Spleen (tissue), 11 donors: ENCODE data around the gene DNM1. TPM values are rescaled to one million over a fixed set of nuclear protein-coding genes. Genes with fewer than 3 reads are reported as not detected.
"Not testable (repeated sequence)": the region's sequence is repeated elsewhere in the genome, so short reads cannot be mapped to it uniquely, and the experiment has no call there.

ENCODE experiments used
- DNase-seq: peaks from one replicate; pipeline ENCODE4 v3.0.0-alpha.2; 2020
- H3K27ac ChIP-seq, 8 donors: fragments of 200-600 bp; sonication (generic) in 7 of 8; 1 replicate in 4 of 8; 2 replicates in 4 of 8; pipeline versions ENCODE4 v1.5.0 to v1.8.0; 2016 to 2021; ENCODE audit warnings: inconsistent platforms in 4 of 8, mild to moderate bottlenecking in 4 of 8, moderate library complexity in 1 of 8
- H3K27me3 ChIP-seq, 7 donors: fragments of 200-600 bp; sonication (generic) in 6 of 7; replicated peaks in 1 of 7; 1 replicate in 4 of 7; 2 replicates in 3 of 7; pipeline versions ENCODE4 v1.5.0 to v1.8.0; 2016 to 2021; ENCODE audit warnings: inconsistent platforms in 3 of 7, mild to moderate bottlenecking in 1 of 7
- H3K36me3 ChIP-seq, 6 donors: fragments of 200-600 bp; sonication (generic) in 5 of 6; 1 replicate in 4 of 6; 2 replicates in 2 of 6; pipeline versions ENCODE4 v1.5.0 to v1.8.0; 2016 to 2021; ENCODE audit warnings: inconsistent platforms in 2 of 6
- H3K4me1 ChIP-seq, 6 donors: fragments of 200-600 bp; sonication (generic) in 5 of 6; 1 replicate in 3 of 6; 2 replicates in 3 of 6; pipeline versions ENCODE4 v1.5.0 to v1.8.0; 2016 to 2021; ENCODE audit warnings: inconsistent platforms in 3 of 6
- H3K4me3 ChIP-seq, 8 donors: fragments of 200-600 bp; sonication (generic) in 7 of 8; 1 replicate in 4 of 8; 2 replicates in 4 of 8; pipeline versions ENCODE4 v1.5.0 to v1.8.0; 2016 to 2021; ENCODE audit warnings: inconsistent platforms in 4 of 8, mild to moderate bottlenecking in 4 of 8, moderate library complexity in 2 of 8
- H3K9me3 ChIP-seq, 8 donors: fragments of 200-600 bp; sonication (generic) in 7 of 8; 1 replicate in 4 of 8; 2 replicates in 4 of 8; pipeline versions ENCODE4 v1.5.0 to v1.8.0; 2016 to 2021; ENCODE audit warnings: inconsistent platforms in 4 of 8
- POLR2A ChIP-seq, 3 donors: fragments of 450-650 bp; IDR thresholded peaks; one replicate each; pipeline ENCODE4 v1.5.1; 2017; ENCODE audit warnings: antibody characterized with exemption in 3 of 3, mild to moderate bottlenecking in 1 of 3
- POLR2AphosphoS5 ChIP-seq, 3 donors: sonication (generic); formaldehyde crosslinking; IDR thresholded peaks; one replicate each; pipeline ENCODE4 v1.5.1; 2017; ENCODE audit warnings: antibody characterized with exemption in 3 of 3
- WGBS, 5 donors: extraction: QIAGEN DNeasy Blood & Tissue Kit in 3 of 5; methylation state at CpG; one replicate each; pipeline versions ENCODE4 v1.1.5 to v1.1.7; 2013 to 2018; 5-methylcytosine and 5-hydroxymethylcytosine counted together
- intact Hi-C: fragments of 100-400 bp; cut with DNase I; formaldehyde crosslinking; loops from one replicate; pipeline ENCODE4 v1.15.0; 2023; ENCODE audit warnings: low total_unique reads
- polyA plus RNA-seq, 3 donors: library from polyadenylated mRNA; stranded (reverse); fragments of 200-250 nt; gene quantifications; one replicate each; pipeline ENCODE4 v1.2.1, GENCODE V29; 2013
- total RNA-seq, 7 donors: library from RNA; depleted of rRNA in 3 of 7; stranded (reverse); fragments of >200 nt in 3 of 7; fragmentation: NEBNext Ultra II Directional in 4 of 7; extraction: Animal tissue kit (Norgen Biotek cat#: 25700) in 4 of 7; gene quantifications; one replicate each; pipeline versions ENCODE4 v1.1.0 to v1.2.1, GENCODE V29; 2016 to 2021
- TF ChIP-seq, protein P1 (sequence below), 11 experiments: fragments of 200-600 bp in 7 of 11; fragments of 450-650 bp in 4 of 11; sonication (generic) in 4 of 11; IDR thresholded peaks in 8 of 11; conservative IDR thresholded peaks in 3 of 11; 1 replicate in 7 of 11; 2 replicates in 4 of 11; pipeline versions ENCODE4 v1.4.0 to v1.8.0; 2016 to 2021; ENCODE audit warnings: antibody characterized with exemption in 11 of 11, inconsistent platforms in 4 of 11, mild to moderate bottlenecking in 1 of 11
- donor health status: healthy with polysubstance abuse.
- donor health status: DM: no; HTN: no; CAD: no; lungs with moderate emphysema.
- donor health status: DM: no; HTN: no; CAD: no.
- donor health status: Bipolar disorder and iron deficiency.
- donor health status: healthy.
- donor health status: DM: no; HTN: no; CAD: no.
- donor health status: DM: yes; HTN: yes; CAD: no.

Gene DNM1
- total and polyA plus RNA-seq, 10 donors: 0.42 to 3.6 (median 1.6) TPM

DNA sequence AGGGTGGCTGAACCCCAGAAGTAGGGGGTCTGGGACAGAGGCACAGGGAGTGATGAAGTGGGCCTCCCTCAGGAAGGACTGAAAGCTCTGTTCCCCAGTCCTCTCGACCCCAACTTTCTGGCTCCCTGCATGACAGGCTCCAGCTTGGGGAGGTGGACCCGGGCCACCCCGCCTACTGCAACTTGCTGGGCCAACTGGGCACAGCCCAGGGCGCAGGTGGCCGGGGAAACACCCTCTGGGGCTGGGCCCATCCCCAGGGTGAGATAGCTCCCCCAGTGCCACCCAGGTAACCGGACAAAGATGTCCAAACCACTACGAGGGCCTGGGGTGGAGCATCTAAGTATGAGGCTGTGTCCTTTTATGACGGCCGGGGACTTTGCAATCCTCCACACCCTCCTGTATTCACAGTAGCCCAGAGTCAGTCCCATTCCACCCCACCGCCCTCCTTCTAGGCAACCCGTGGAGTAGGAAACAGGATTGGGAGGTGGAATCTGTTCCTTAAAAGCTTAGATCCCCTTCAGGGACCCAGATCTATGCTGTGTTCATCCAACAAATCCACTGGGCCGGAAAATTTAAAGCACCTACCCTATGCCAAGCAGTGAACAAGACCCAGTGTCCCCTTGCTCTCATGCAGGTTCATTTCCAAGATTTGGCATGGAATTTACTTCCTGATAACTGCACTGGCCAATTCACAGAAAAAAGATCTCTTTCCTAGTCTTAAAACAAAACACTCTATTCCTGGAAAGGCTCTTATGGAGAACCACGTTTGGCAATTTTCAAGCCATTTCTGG is 19.9 kb downstream of the DNM1 start:
- H3K27me3 ChIP-seq: no peaks in the 10 kb centered on the region
- 78 to 94% (median 88%) methylated on average over 4 to 13 of the region's 13 CpGs for WGBS, 5 donors
- no peaks in the 10 kb centered on the region for H3K36me3 ChIP-seq
- peaks cover 0 to 13% (median 12%) of the 10 kb centered on the region in 6 donors for H3K4me1 ChIP-seq
- H3K27ac ChIP-seq: no peak overlapping the region
- no peak overlapping the region for H3K4me3 ChIP-seq
- intact Hi-C loops: no loop called here
- DNase-seq: no peak
- no peak for TF ChIP-seq POLR2A (IDR thresholded peaks at IDR 0.05)
- no peak for TF ChIP-seq POLR2AphosphoS5 (IDR thresholded peaks at IDR 0.05)
- TF ChIP-seq, protein P1, sequence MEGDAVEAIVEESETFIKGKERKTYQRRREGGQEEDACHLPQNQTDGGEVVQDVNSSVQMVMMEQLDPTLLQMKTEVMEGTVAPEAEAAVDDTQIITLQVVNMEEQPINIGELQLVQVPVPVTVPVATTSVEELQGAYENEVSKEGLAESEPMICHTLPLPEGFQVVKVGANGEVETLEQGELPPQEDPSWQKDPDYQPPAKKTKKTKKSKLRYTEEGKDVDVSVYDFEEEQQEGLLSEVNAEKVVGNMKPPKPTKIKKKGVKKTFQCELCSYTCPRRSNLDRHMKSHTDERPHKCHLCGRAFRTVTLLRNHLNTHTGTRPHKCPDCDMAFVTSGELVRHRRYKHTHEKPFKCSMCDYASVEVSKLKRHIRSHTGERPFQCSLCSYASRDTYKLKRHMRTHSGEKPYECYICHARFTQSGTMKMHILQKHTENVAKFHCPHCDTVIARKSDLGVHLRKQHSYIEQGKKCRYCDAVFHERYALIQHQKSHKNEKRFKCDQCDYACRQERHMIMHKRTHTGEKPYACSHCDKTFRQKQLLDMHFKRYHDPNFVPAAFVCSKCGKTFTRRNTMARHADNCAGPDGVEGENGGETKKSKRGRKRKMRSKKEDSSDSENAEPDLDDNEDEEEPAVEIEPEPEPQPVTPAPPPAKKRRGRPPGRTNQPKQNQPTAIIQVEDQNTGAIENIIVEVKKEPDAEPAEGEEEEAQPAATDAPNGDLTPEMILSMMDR (IDR thresholded peaks at IDR 0.05 in 8 of 11, conservative IDR thresholded peaks at IDR 0.05 in 3 of 11): no peak
- no peaks in the 10 kb centered on the region for H3K9me3 ChIP-seq

GRCh38 chr9:128224877-128225276 is 21.7 kb downstream of the DNM1 start:
- DNase-seq: no peak
- TF ChIP-seq POLR2AphosphoS5 (IDR thresholded peaks at IDR 0.05): no peak
- intact Hi-C loops: no loop called here
- Histone ChIP-seq H3K9me3 (no peaks in the 10 kb centered on the region), H3K4me3 (no peak overlapping the region), H3K27ac (no peak overlapping the region), H3K36me3 (no peaks in the 10 kb centered on the region), H3K4me1 (no peaks in the 10 kb centered on the region), H3K27me3 (no peaks in the 10 kb centered on the region)
- WGBS, 5 donors: 79 to 91% (median 89%) methylated on average over 7 of the region's 7 CpGs

GRCh38 chr9:128225770-128226411 is 22.7 kb downstream of the DNM1 start:
- TF ChIP-seq, protein P1 (IDR thresholded peaks at IDR 0.05 in 8 of 11, conservative IDR thresholded peaks at IDR 0.05 in 3 of 11): no peak
- TF ChIP-seq POLR2A (IDR thresholded peaks at IDR 0.05) (no peak), POLR2AphosphoS5 (IDR thresholded peaks at IDR 0.05) (no peak)
- 78 to 84% (median 81%) methylated on average over 19 of the region's 19 CpGs for WGBS, 5 donors
- Histone ChIP-seq H3K27me3 (no peaks in the 10 kb centered on the region), H3K9me3 (no peaks in the 10 kb centered on the region), H3K27ac (no peak overlapping the region), H3K4me1 (no peaks in the 10 kb centered on the region), H3K4me3 (no peak overlapping the region), H3K36me3 (no peaks in the 10 kb centered on the region)
- DNase-seq: no peak
- intact Hi-C loops: no loop called here

GRCh38 chr9:128226412-128226801 is 23.2 kb downstream of the DNM1 start:
- H3K9me3 ChIP-seq: no peaks in the 10 kb centered on the region
- no peaks in the 10 kb centered on the region for H3K36me3 ChIP-seq
- 66 to 87% (median 72%) methylated on average over 5 of the region's 5 CpGs for WGBS, 5 donors
- no peak for DNase-seq
- TF ChIP-seq POLR2AphosphoS5 (IDR thresholded peaks at IDR 0.05) (no peak), POLR2A (IDR thresholded peaks at IDR 0.05) (no peak)
- TF ChIP-seq, protein P1 (IDR thresholded peaks at IDR 0.05 in 8 of 11, conservative IDR thresholded peaks at IDR 0.05 in 3 of 11): no peak
- intact Hi-C loops: no loop called here
- no peak overlapping the region for H3K4me3 ChIP-seq
- no peaks in the 10 kb centered on the region for H3K4me1 ChIP-seq
- no peaks in the 10 kb centered on the region for H3K27me3 ChIP-seq
- H3K27ac ChIP-seq: no peak overlapping the region

GRCh38 chr9:128230897-128231296 is 27.7 kb downstream of the DNM1 start:
- H3K4me1 ChIP-seq, intact Hi-C loops: not testable (repeated sequence)
- WGBS, 5 donors: 75 to 94% (median 87%) methylated on average over 7 of the region's 7 CpGs

More at GRCh38 chr9:128230897-128231296, 27.7 kb downstream of the DNM1 start:
- not testable (repeated sequence) for H3K27ac ChIP-seq, H3K9me3 ChIP-seq, H3K4me3 ChIP-seq, H3K36me3 ChIP-seq, DNase-seq, H3K27me3 ChIP-seq
